HG03469 (cell line): ENCODE data around the gene RNF217.
"Not testable (repeated sequence)": the region's sequence is repeated elsewhere in the genome, so short reads cannot be mapped to it uniquely, and the experiment has no call there.

ENCODE experiments used
- ATAC-seq: cut with Tn5 transposase; IDR thresholded peaks from one replicate; pipeline ENCODE4 v1.9.1; 2021; ENCODE audit warnings: mild to moderate bottlenecking, moderate library complexity, moderate number of reproducible peaks; ENCODE audit not compliant: unreplicated experiment

RNF217 gene

DNA sequence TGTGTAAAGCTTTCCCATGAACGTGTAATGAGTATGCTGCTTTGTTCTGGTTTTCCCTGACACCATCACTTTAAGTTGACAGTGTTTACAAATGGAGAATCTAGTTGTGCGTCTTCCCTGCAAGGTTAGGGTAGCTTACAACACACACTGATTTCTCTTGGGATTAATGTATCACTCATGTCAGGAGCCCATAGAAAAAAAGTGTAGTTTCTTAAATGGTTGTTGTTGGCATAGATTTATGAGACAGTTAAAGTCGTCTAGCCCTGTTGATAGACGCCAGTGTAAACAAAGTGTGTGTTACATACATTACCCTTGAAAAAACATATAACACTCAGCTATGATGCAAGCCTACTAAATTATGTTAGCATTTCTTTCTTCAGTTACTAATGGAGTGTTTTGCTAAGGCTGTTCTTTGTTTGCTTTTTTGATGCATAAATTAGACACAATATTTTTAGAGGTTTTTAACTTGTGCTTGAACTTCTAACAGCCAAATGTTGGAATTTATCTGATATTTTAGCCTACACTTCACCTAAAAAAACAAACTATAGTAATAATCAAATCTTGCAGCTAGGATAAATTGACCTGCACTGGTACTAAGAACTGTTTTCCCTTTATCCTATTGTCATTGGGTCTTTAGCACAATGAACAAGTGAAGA, 88.6 kb downstream of the RNF217 start:
- ATAC-seq, result no peak

DNA sequence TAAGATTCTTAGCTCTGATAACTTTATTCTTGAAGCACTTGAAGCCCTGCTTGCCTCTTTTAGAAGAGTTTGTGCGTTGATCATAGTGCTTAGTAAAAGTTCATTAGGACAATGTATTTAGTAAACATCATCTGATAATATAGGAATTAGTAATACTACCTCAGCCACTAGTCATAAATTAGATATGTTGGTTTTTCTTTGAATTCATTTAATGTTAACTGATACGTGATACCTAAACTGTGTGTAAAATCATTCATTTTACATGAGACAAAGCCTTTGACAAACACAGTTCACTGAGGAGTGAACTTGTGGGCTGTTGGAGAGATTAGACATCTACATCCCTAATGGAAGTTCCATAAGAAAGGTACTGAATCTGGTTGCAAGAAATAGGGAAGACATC, 91.6 kb downstream of the RNF217 start:
- ATAC-seq, result no peak

DNA sequence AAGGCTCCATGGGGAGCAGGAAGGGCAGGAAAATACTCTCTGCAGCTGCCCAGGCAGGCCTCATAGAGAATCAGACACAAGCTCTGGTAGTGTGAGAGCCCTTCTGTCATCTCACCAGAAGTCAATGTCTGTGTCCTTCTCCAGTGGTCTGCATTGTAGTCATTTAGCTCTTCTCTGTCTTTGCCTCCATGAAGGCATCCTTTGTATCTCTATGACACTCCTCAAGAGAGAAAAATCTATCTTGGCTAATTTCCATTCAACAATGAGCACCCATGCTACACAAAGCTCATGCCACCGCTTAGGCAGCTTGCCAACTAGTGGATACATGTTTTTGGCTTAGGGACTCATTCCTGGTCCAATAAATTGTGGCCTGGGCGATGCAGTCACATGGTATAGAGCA, 92.1 kb downstream of the RNF217 start:
- ATAC-seq, result no peak

DNA sequence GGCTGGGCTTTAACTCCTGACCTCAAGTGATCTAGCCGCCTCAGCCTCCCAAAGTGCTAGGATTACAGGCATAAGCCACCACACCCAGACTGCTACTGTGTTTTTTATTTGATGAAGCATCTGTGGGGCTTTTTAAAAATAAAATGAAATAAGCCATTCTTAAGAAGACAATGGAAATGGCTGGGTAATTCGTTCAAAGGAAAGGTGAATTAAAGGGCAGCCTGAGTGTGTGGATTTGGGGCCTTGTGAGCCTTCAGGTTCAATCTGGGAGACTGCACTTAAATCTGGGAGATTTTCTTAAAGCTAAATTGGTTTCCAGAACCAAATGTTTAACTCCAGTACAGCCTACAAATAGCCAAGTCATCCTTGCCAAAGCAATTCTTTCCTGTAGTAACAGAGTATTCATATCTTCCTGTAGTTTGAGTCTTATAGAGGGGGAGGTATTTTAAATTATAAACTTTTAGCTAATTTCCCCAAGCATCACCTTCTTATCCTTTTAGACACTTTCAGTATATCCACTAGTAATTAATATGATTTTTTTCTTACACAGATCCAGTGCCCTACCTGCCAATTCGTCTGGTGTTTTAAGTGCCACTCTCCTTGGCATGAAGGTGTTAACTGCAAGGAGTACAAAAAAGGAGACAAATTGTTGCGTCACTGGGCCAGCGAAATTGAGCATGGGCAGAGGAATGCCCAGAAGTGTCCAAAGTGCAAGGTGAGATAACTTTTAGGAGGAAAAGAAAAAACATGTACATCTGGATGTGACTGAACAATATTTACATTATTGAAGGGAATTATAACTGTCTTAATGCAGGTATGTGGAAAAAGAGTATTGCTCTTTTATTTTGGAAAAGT, 95.4 kb downstream of the RNF217 start:
- no peak for ATAC-seq

DNA sequence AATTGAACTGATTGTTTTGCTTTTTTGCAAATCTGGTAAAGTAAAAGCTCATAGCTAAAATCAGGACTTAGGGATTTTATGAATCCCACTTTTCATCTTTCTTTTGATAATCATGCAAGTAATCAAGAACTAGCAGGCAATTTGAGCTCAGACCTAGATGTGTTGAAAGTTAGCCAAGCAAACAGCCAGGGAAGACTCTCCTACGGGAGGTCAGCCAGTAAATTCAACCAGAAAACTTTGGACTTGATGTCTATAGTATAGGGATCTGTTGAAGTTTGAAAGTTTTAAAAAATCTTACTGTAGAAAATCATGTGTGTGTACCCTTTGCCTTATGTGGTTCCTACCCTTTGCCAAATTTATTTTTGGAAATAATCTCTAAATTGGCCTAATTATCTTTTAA, 96.3 kb downstream of the RNF217 start:
- no peak for ATAC-seq

DNA sequence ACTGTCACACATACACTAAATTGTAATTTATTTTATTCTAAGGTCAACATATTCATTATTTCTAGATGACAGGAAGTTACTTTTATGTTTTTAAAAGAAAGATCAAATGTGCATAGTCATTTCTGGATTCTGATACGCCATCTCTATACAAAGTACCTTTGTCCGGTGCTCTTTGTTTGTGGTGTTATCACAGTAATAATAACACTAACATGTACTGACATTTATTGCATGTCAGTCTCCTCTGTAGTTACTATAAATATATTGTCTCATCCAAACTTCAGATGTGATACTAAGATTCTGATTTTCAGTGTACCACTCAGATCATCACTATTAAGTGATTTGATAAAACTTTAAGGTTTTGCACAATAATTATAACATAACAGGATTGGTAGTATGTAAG, 101.1 kb downstream of the RNF217 start:
- ATAC-seq, result no peak

DNA sequence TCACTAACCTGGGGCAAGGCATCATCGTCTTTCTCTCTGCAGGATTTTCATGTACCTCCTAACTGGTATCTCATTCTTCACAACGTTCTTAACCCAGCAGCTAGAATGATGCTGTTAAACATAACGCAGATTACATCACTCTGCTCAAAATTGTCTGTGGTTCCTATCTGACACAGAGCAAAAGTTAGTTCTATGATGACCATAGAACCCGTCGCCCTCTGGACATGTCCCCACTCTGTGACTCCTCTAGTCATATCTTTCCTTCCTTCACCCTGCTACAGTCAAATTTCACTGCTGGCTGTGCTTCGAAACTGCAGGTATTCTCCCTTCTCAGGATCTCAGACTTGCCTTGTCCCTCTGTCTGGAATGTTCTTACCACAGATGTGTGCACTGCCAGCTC, 103.9 kb downstream of the RNF217 start:
- no peak for ATAC-seq

DNA sequence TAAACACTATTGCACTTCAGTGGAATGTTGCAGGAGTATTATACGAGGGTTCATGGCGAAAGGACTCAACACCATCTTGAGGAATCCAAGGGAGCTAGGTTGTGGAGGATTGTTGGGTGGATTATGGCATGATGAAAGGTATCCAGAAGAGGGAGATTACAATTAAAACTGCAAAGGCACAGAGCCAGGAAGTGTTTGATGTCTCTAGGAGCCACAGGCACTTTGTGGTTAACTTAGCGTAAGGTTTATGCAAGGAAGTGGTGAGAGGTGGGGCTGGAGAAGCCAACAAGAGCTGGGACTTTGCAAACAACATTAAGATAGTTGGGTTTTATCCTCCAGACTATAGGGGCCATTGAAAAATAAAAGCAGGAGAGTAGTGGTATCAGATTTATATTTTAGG, 104.7 kb downstream of the RNF217 start:
- no peak for ATAC-seq

DNA sequence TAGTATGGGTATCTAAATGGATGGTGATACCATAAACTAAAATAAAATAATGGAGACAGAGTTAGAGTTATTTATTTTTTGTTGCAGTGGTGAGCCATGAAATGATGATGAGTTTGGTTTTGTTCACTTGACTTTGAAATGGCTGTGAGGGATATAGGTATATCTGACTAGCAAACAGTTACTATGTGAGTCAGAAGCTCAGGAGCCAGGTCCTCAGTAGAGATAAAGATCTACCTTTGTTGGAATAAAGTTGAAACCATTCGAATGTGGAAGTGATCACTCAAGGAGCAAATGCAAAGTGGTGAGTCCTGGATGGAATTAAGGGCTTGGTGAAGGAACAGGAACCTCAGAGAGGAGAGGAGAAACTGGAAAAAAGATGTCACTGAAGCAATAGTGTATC, 105.3 kb downstream of the RNF217 start:
- ATAC-seq, result no peak

DNA sequence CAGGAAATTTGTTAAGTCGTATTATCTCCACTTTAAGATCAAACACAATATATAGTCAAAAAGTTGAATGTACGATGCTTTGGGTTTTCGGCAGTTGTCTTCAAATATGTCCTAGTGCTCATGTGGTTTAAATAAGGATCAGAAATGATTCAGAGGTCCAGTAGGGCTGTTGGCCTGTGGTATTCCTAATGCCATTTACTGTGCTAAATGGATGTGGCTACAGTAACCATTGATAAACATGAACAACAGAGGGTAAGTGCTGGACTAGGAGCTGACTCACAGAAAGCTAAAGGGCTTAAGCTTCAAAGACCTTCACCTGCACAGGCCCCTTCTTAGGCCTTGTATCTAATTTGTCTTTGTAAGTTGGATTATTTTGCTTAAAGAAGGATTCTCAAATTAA, 110.8 kb downstream of the RNF217 start:
- no peak for ATAC-seq

DNA sequence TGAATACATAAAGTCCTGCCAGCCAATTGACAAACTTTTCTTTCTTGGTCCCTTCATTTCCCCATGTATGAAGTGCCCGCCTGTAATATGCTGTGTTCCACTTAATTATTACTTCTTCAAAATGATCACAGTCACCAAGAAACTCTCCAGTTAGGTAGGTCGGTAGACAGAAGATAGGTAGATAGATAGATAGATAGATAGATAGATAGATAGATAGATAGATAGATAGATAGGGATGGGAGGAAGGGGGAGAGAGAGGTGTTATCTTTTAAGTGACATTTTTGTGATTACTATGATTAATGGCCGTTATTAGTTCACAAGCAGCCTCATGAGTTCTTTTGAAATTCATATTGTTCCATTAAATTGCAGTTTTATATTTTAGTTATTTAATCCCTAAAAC, 111.9 kb downstream of the RNF217 start:
- no peak for ATAC-seq

DNA sequence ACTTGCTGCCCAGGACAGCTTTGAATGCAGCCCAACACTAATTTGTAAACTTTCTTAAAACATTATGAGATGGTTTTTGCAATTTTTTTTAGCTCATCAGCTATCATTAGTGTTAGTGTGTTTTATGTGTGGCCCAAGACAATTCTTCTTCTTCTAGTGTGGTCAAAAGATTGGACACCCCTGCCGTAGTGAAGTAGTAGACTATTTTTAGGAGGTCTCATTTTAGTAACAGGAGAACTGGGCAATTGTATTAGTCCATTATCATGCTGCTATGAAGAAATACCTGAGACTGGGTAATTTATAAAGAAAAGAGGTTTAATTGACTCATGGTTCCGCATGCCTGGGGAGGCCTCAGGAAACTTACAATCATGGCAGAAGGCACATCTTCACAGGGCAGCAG, 112.8 kb downstream of the RNF217 start:
- not testable (repeated sequence) for ATAC-seq

DNA sequence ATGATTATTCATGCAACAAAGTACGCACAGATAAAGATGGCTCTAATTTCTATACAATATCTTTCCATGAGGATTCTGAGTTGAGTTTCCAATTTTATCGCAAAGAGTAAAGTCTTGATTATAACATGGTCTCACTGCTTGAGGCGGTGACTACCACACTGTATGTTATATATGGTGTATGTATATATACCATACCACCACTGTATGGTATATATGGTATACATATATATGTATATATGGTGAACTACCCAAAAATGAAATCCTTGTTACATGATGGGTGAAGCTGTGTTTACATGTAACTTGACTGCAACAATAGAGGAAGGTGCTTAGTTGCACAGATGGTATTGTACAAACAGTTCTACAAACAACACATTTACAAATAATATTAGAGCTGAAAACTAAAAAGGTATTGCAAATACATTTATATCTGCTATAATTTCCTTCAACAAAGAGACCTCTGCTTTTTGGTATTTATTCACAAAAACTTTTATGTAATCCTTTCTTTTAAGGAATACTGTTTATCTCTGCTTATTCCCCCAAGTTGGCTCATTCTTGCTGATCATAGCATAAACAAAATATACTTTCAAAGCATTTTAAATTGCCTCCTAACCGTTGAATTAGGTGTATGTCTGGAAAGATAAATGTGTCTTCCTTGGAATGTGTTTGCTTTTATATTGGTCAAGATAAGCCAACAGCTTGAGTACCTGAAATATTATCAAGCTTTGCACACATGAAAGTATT, 113.7 kb downstream of the RNF217 start:
- no peak for ATAC-seq

DNA sequence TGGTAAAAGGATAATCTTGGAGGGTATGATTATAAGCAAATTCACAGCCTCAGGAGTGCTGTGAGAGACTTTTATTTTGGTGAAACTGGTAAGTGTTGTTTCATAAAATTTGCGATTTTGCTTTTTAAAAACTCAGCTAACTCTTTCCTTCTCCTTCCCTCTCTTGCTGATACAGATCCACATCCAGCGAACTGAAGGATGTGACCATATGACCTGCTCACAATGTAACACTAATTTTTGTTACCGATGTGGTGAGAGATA, 114.2 kb downstream of the RNF217 start:
- ATAC-seq, result no peak

DNA sequence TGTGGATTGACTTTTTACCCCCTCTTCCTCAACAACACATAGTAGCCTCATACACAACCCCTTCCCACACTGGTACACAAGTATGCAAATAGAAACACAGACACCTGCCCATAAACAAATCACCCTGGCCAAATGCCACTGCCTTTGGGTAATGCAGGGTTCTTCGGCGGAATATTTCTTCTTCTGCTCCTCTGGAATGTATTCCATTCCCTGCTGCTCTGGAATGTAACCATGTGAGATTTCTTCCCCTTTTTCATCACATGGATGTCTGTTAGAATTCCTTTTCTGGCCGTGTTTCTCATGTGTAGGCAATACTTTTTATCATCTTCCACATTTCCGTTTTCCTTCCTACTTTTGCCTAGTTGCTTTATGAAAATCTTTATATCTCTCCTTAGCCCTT, 115.2 kb downstream of the RNF217 start:
- ATAC-seq, result no peak

DNA sequence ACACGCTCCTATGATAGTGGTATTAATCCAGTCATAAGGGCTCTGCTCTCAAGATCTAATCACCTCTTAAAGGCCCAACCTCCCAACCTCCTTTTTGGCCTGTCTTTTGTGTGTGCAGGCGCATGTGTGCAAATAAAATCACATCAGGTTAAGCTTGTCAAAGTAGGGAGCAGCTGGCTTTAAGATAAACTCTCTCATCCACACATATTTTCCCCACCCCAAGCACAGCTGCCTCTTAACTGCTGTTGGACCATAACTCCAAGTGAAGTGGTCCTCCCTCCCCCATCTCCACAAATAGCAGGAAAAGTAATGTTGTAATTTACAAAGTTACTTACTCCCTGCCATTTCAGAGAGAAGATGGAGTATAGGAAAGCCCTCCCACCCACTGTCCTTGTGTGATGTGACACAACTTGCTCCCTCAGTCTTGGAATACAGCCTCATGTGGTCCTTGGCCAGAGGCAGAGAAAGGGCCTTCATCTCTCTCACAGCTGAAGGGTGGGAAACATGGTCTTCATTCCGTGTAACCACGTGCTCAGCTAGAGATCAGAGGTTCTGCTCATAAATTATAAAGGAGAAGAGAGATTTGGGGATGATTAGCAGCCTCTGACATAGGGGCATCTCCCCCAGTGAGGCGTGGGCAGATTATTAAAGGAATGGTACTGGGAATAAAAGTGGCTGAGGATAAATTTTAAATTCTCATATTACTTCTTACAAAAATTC, 116.5 kb downstream of the RNF217 start:
- no peak for ATAC-seq

DNA sequence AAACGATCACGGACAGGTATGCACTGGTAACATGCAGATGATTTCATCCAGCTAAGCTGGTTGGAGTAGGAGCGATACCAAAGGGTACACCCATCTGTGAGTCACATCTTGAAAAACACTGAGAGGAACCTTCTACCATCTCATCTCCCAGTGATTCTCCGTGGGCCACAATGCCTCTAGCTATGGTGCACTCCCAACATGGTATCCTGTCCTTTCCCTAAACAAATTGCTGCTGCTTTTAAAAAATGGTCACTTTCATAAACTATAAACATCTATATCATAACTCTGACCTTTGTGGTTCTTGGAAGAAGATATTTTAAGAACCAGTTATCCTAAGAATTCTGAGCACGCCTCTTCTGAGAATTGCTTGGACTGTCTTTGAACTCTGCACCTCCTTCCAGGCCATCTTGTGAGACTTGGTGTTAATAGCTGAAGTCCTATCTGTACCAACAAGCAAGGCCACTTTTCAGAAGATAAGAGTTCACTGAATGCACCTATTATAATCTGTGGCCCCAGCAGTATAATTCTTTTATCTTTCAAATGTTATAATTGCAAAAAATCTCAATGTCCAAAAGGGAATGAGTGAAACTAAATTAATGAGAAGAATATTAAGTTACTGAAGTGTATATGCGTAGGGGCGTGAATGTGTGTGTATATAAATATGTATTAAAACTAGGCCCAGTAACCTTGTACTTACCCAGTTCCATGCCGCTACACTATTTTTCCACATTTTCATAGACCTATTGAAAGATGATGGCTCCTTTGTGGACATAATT, 120.9 kb downstream of the RNF217 start:
- ATAC-seq, result no peak

DNA sequence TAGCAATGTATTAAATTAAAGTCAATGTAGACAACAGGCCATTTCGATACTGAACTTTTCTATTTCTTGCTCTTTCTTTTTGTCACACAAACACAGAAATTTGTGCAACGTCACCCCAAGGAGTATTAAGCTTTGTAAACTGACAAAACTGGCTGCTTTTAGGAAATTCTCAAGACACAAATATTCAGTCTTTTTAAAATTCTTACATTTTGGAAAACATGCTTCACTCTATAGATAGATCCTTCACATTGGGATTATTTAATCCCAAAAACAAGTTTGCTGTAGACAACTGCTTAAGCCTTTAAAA, 121.4 kb downstream of the RNF217 start:
- no peak for ATAC-seq

DNA sequence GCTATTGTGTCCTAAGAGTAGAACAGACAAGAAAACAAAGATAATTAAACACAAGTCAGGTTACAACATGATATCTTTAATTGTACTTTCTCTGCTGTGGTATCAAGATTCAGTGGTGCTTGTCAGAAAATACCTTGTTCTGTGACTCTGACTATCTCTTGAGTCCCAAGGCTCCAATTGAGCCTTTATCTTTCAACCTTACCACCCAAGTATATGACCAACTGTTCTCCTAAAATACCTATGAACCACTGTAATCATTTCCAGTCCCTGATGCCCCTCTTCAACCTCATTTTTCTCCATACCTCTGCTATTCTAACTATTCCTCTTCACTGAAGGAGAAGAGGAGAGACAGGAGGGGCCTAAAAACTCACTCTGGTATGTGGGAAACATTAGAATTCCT, 124.5 kb downstream of the RNF217 start:
- no peak for ATAC-seq

DNA sequence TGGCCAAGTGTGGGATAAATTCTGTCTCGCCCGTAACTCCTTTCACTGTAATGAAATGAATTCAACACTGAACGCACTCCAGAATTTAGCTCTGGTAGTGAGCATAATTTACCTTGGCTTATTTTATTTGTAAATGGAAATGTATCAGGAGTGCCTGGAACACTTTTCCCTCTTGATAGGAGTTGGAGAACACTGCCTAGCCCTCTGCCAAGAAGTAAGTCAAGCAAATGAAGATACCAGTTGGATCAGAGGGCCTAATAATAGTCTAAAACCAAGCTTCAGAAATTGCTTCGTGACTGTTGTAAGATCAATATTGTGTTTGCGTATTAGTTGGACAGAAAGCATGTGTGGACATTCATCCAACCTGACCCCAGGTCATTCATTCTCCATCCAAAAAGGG, 126.7 kb downstream of the RNF217 start:
- ATAC-seq, result no peak

DNA sequence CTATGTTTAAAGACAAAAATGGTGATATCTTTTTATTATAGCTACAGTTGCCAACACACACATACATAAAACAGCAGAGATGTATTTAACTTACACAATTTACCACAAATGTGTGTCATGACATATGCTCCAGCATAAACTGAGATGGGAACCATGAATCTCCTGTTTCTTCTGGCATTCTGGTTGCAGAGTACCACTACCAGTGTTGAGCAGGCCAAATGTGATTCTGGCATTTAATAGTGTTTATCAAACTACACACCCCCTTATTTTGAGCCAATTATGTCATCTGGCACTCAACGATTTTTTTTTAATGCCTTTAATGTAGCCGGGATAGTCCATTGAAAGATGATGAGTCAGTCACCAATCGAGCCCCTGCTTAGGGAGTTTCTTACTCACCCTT, 132.3 kb downstream of the RNF217 start:
- no peak for ATAC-seq
